ENCODE results near the gene MSS51.

The MSS51 gene

DNA sequence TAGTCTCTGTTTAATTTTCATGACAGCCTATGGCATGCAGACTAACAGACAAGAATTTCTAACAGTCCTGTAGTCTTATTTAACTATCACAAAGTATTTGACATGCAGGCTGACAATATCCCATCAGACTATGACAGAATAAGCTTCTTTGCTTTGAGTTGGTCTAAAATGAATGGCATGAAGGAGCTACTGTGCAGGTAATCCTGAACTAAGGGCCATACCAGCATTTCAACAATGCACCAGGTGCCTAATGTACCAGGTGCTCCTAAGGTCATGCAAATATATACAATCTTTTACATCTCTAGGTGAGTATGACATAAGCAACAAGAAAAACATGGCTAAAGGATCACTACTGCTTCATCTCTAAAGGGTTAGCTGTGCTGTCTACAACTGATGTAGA lies 13.6 kb upstream of the MSS51 start:
- DNase-seq (ENCODE audit: low read depth, low spot score), result no peak
- POLR2A ChIA-PET, result no interaction called here
- H3K4me3 ChIP-seq (ENCODE audit: low read depth, low read length), result no peak overlapping the region
- TF ChIP-seq, protein P1, sequence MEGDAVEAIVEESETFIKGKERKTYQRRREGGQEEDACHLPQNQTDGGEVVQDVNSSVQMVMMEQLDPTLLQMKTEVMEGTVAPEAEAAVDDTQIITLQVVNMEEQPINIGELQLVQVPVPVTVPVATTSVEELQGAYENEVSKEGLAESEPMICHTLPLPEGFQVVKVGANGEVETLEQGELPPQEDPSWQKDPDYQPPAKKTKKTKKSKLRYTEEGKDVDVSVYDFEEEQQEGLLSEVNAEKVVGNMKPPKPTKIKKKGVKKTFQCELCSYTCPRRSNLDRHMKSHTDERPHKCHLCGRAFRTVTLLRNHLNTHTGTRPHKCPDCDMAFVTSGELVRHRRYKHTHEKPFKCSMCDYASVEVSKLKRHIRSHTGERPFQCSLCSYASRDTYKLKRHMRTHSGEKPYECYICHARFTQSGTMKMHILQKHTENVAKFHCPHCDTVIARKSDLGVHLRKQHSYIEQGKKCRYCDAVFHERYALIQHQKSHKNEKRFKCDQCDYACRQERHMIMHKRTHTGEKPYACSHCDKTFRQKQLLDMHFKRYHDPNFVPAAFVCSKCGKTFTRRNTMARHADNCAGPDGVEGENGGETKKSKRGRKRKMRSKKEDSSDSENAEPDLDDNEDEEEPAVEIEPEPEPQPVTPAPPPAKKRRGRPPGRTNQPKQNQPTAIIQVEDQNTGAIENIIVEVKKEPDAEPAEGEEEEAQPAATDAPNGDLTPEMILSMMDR (IDR thresholded peaks at IDR 0.05; ENCODE audit: insufficient read depth, low read length, missing control alignments), result no peak
- CTCF ChIA-PET, result no interaction called here

DNA sequence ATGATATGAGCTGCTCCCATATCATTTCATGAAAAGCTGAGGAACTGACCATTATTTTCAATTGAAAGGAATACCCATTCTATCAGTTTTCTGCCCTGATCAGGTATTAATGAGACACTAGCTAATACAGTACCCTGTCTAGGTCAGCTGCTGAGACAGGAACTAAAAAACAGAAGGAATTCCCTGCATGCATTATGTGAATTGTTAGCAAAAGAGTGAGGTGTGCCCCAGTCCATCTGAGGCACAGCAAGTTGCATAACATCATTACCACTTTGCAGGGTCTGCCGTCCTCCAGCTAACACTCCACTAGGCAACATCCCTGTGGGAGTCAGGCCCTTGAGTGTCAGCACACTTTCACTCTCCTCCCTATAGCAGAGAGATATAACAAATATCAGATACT lies 11.1 kb upstream of the MSS51 start:
- TF ChIP-seq, protein P1 (IDR thresholded peaks at IDR 0.05; ENCODE audit: insufficient read depth, low read length, missing control alignments), result no peak
- DNase-seq (ENCODE audit: low read depth, low spot score), result no peak
- H3K4me3 ChIP-seq (ENCODE audit: low read depth, low read length), result no peak overlapping the region
- CTCF ChIA-PET, result no interaction called here
- POLR2A ChIA-PET, result no interaction called here

DNA sequence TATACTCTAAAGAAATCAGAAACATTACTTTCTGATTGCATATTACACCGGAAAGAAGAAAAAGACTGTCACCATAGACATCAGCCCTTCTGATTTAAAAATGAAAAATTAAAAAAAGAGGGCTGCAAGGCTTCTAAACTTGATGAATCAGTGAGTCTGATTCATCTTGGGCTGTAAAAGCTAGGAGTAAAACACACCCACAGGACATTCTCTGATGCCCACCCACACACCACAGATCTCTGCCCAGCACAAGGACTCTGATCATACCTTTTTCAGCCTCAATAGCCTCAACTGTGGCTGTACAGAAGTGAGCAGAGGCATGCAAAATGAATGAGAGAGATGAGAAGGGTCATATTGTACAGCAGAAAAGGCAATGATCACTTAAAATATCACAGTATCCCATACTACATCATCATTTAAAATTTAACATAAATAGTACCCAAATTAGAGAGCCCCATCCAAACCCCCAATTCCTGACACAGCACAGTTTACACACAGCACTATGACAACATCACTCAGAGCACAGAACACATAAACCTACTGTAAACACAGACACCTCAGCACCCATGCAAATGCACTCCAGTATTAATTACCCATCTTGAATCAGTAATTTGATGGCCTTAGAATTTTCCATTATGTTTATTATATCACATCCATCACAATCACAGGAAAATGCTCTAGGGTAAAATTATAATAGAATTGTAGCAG lies 6.4 kb upstream of the MSS51 start:
- CTCF ChIA-PET, result no interaction called here
- H3K4me3 ChIP-seq (ENCODE audit: low read depth, low read length), result no peak overlapping the region
- POLR2A ChIA-PET, result no interaction called here
- TF ChIP-seq, protein P1 (IDR thresholded peaks at IDR 0.05; ENCODE audit: insufficient read depth, low read length, missing control alignments), result no peak
- DNase-seq (ENCODE audit: low read depth, low spot score), result peak; percentile 23

DNA sequence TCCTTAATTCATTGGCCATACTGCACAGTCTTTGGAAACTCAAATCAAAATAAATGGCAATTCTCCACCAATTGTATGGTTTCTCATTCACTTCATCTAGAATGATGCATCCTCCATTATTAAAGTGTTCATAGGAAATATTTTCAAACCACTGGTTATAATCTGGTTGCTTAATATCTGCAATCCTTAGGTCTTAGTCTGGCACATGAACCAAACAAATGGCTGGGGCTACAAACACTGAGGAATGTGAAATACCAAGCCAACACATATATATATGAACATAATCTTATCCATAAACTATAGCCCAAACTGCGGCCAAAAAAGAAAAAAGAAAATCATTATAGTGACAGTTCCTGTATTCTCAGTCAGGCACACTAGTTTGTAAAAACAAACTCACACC lies 5.7 kb upstream of the MSS51 start:
- peak; percentile 12 for DNase-seq (ENCODE audit: low read depth, low spot score)
- ChIA-PET POLR2A (no interaction called here), CTCF (interaction anchor here (0.7 kb wide), 1 partner anchor 205 kb away, joined by 3 read pairs; no protein-coding TSS in a partner anchor)
- TF ChIP-seq, protein P1 (IDR thresholded peaks at IDR 0.05; ENCODE audit: insufficient read depth, low read length, missing control alignments), result no peak
- H3K4me3 ChIP-seq (ENCODE audit: low read depth, low read length), result no peak overlapping the region

DNA sequence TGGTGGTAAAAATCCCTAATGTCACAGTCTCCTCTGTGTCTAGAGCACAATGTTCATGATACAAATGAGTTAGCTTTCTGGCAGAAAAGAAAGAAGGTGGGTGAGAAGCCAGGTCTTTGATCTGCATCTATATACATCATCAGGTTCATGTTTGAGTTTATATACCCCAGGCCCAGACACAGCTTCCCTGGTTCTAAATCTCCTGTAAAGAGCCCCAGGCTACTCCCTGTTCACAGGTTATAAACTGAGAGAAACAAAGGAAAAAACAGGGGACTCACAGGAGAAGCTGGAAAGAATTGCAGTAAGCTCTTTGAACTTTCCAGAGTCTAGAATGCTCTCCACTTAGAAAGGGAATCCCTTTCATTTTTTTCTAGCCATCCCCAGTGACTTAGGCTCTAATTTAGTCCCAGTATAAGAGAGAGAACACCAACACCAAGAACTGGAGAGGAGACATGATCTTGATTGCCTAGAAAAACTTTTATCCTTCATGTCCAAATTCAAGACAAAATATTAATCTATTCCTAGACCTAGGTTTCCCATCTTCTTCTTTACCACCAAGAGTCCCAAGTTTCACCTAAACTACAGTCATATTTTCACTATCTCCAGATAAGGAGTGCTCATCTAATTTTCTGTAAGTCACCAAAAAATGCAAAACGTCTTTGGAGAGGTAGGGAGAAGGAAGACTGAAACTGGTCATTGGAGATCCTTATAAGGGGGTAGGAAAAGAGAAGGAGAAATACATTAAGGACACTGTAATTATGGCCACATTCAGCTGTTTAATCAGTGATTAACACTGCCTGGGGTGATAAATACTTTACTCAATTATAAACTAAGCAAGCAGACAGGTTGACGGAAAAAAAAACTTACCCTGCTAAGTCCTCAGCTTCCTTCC lies 469 bp downstream of the MSS51 start:
- H3K4me3 ChIP-seq (ENCODE audit: low read depth, low read length), result no peak overlapping the region
- no peak for DNase-seq (ENCODE audit: low read depth, low spot score)
- ChIA-PET POLR2A (no interaction called here), CTCF (no interaction called here)
- TF ChIP-seq, protein P1 (IDR thresholded peaks at IDR 0.05; ENCODE audit: insufficient read depth, low read length, missing control alignments), result no peak

DNA sequence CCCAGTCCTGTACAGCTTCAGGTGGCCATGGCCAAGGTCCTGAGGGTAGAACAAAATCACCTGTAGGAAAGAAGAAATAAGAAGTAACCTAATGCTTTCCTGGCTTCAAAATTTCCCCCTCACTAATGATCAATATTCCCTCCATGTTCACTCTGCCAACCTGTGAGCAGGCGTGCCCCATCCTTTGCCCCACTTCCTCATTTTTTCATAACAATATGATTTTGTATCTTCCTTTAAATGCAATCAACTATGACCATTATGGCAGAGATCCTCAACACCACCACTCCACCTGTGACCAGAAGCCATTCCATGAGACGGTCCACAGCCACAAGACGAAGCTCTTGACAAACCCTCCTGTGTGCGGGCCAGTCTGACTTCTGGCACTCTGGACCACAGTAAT lies 7.0 kb downstream of the MSS51 start:
- no peak for DNase-seq (ENCODE audit: low read depth, low spot score)
- H3K4me3 ChIP-seq (ENCODE audit: low read depth, low read length), result no peak overlapping the region
- ChIA-PET CTCF (no interaction called here), POLR2A (no interaction called here)
- TF ChIP-seq, protein P1 (IDR thresholded peaks at IDR 0.05; ENCODE audit: insufficient read depth, low read length, missing control alignments), result no peak

All from AG04449 (cell line).